Loucy (cell line): Measurements from ENCODE around the gene ANO10.

Experiments used
- EZH2phosphoT487 ChIP-seq: fragments of 200-600 bp; IDR thresholded peaks from 2 replicates; pipeline ENCODE4 v1.6.1; 2018; ENCODE audit warnings: antibody characterized with exemption, mild to moderate bottlenecking, moderate library complexity, borderline replicate concordance
- TF ChIP-seq, protein P1 (sequence below): fragments of 200-600 bp; sonication (generic); conservative IDR thresholded peaks from 2 replicates; pipeline ENCODE4 v1.5.1; 2014; ENCODE audit warnings: mild to moderate bottlenecking, antibody characterized with exemption, low read length

DNA sequence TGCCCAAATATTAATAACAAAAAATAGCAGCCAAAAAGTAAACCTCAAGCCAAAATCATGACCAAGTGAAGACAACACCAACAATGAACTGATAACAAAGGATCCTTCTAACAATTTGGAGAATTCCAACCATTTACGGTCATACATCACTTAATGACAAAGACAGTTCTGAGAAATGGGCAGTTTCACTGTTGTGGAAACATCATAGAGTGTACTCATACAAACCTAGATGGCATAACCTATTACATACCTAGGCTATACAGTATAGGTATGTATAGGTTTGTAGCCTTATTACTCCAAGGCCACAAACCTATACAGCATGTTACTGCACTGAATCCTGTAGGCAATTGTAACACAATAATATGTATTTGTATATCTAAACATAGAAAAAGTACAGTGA, 12.4 kb downstream of the ANO10 start:
- TF ChIP-seq, protein P1, sequence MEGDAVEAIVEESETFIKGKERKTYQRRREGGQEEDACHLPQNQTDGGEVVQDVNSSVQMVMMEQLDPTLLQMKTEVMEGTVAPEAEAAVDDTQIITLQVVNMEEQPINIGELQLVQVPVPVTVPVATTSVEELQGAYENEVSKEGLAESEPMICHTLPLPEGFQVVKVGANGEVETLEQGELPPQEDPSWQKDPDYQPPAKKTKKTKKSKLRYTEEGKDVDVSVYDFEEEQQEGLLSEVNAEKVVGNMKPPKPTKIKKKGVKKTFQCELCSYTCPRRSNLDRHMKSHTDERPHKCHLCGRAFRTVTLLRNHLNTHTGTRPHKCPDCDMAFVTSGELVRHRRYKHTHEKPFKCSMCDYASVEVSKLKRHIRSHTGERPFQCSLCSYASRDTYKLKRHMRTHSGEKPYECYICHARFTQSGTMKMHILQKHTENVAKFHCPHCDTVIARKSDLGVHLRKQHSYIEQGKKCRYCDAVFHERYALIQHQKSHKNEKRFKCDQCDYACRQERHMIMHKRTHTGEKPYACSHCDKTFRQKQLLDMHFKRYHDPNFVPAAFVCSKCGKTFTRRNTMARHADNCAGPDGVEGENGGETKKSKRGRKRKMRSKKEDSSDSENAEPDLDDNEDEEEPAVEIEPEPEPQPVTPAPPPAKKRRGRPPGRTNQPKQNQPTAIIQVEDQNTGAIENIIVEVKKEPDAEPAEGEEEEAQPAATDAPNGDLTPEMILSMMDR = no peak
- no peak for TF ChIP-seq EZH2phosphoT487
